Adrenal gland (tissue), 12 donors: ENCODE data around the gene SEPTIN2. TPM values are rescaled to one million over a fixed set of nuclear protein-coding genes. Genes with fewer than 3 reads are reported as not detected.

Source experiments
- DNase-seq, 7 donors: peaks; one replicate each; pipeline ENCODE4 v3.0.0-alpha.2; 2019 to 2020
- H3K27ac ChIP-seq, 5 donors: fragments of 200-600 bp; sonication (generic) in 4 of 5; 1 replicate in 3 of 5; 2 replicates in 2 of 5; pipeline versions ENCODE4 v1.5.1 to v1.8.0; 2016 to 2020; ENCODE audit warnings: mild to moderate bottlenecking in 1 of 5
- H3K27me3 ChIP-seq: fragments of 200-600 bp; 2 replicates; pipeline ENCODE4 v1.8.0; 2021
- H3K36me3 ChIP-seq, 2 donors: fragments of 200-600 bp; replicated peaks in 1 of 2; 1 replicate in 1 of 2; 2 replicates in 1 of 2; pipeline versions ENCODE4 v1.5.1 to v1.8.0; 2018 to 2022
- H3K4me1 ChIP-seq, 2 donors: fragments of 200-600 bp; replicated peaks in 1 of 2; 1 replicate in 1 of 2; 2 replicates in 1 of 2; pipeline versions ENCODE4 v1.5.1 to v1.8.0; 2018 to 2021
- H3K4me3 ChIP-seq, 4 donors: fragments of 200-600 bp; sonication (generic) in 3 of 4; one replicate each; pipeline ENCODE4 v1.5.1; 2016 to 2018
- H3K9me3 ChIP-seq, 3 donors: fragments of 200-600 bp; sonication (generic) in 1 of 3; replicated peaks in 1 of 3; 1 replicate in 2 of 3; 2 replicates in 1 of 3; pipeline versions ENCODE4 v1.5.1 to v1.8.0; 2016 to 2021
- POLR2A ChIP-seq, 2 donors: fragments of 450-650 bp; IDR thresholded peaks; one replicate each; pipeline ENCODE4 v1.6.1; 2017; ENCODE audit warnings: antibody characterized with exemption in 2 of 2, mild to moderate bottlenecking in 2 of 2, moderate library complexity in 1 of 2
- WGBS, 4 donors: extraction: QIAGEN DNeasy Blood & Tissue Kit in 2 of 4; methylation state at CpG; one replicate each; pipeline versions ENCODE4 v1.1.5 to v1.1.7; 2013 to 2017; 5-methylcytosine and 5-hydroxymethylcytosine counted together
- intact Hi-C, 2 donors: fragments of 100-400 bp; cut with DNase I; formaldehyde crosslinking; loops; one replicate each; pipeline versions ENCODE4 v1.14.1 to v1.15.0; 2022 to 2023
- polyA plus RNA-seq, 3 donors: library from polyadenylated mRNA; stranded (reverse); fragments of 200-250 nt in 2 of 3; fragments of 350-450 nt in 1 of 3; fragmentation: Illumina TruSeq in 1 of 3; extraction: RNeasy Lipid Tissue Mini Kit (QIAGEN cat#74804) in 1 of 3; gene quantifications; one replicate each; pipeline ENCODE4 v1.2.3, GENCODE V29; 2013 to 2014
- total RNA-seq, 9 donors: library from RNA; depleted of rRNA in 4 of 9; stranded (reverse); fragments of >200 nt in 4 of 9; fragments of 120-200 nt in 1 of 9; fragmentation: NEBNext Ultra II Directional in 1 of 9; extraction: Animal tissue kit (Norgen Biotek cat#: 25700) in 1 of 9; gene quantifications; one replicate each; pipeline versions ENCODE4 v1.1.0 to v1.2.4, GENCODE V29; 2013 to 2023
- TF ChIP-seq, protein P1 (sequence below), 6 experiments: fragments of 450-650 bp in 4 of 6; fragments of 200-600 bp in 2 of 6; sonication (generic) in 1 of 6; IDR thresholded peaks; 1 replicate in 5 of 6; 2 replicates in 1 of 6; pipeline versions ENCODE4 v1.5.1 to v1.8.0; 2016 to 2021; ENCODE audit warnings: antibody characterized with exemption in 6 of 6, mild to moderate bottlenecking in 2 of 6, moderate library complexity in 1 of 6
- donor health status: healthy with polysubstance abuse.
- donor health status: Bipolar disorder and iron deficiency.
- donor health status: DM: yes; HTN: yes; CAD: no.
- donor health status: DM: no; HTN: no; CAD: no.
- donor health status: DM: no; HTN: no; CAD: no.
- donor health status: DM: yes; HTN: yes; CAD: no.

The SEPTIN2 gene
- total and polyA plus RNA-seq, 12 donors: 108 to 368 (median 251) TPM

DNA sequence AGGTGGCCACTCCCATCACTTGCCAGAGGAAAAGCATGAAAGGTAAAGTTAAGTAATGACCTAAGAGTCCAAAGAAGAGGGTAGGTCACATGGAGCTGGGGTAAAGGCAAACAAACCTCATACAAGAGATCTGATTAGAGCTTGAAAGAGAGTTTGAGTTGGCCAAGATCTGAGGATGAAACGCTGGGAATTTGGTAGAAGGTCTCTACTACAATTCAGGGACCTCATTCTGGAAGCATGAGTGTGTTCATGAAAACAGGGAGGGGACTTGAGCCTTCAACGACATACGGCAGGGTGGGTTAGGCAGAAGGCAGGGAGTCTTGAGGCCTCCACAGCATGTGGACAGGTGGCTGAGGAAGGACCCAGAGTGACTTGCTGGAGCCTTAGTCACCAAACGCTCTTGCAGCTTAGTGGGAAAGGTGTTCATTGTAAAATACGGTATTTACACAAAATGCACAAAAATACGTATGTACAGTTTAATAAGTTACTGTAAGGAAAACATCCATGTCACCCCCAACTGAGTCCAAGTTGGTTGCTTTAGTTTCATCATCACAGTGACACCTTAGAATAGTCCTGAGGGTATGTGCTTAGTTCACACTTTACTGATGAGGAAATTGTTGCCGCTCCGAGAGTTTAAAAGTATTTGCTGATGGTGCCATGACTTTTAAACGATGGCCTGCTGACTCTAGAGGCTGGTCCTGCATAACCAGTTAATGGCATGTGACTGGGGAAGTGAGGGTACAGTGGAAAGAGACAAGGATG, 35.3 kb downstream of the SEPTIN2 start:
- Histone ChIP-seq H3K4me3 (no peak overlapping the region), H3K27ac (no peak overlapping the region), H3K36me3 (peaks cover 0 to 76% of the 10 kb centered on the region in 2 donors), H3K9me3 (no peaks in the 10 kb centered on the region), H3K27me3 (no peaks in the 10 kb centered on the region), H3K4me1 (peaks cover 0 to 3% of the 10 kb centered on the region in 2 donors)
- intact Hi-C loops: no loop called here
- TF ChIP-seq POLR2A (IDR thresholded peaks at IDR 0.05): no peak
- TF ChIP-seq, protein P1, sequence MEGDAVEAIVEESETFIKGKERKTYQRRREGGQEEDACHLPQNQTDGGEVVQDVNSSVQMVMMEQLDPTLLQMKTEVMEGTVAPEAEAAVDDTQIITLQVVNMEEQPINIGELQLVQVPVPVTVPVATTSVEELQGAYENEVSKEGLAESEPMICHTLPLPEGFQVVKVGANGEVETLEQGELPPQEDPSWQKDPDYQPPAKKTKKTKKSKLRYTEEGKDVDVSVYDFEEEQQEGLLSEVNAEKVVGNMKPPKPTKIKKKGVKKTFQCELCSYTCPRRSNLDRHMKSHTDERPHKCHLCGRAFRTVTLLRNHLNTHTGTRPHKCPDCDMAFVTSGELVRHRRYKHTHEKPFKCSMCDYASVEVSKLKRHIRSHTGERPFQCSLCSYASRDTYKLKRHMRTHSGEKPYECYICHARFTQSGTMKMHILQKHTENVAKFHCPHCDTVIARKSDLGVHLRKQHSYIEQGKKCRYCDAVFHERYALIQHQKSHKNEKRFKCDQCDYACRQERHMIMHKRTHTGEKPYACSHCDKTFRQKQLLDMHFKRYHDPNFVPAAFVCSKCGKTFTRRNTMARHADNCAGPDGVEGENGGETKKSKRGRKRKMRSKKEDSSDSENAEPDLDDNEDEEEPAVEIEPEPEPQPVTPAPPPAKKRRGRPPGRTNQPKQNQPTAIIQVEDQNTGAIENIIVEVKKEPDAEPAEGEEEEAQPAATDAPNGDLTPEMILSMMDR (IDR thresholded peaks at IDR 0.05): no peak
- WGBS, 4 donors: 83 to 88% (median 87%) methylated on average over 9 of the region's 9 CpGs
- DNase-seq: no peak

DNA sequence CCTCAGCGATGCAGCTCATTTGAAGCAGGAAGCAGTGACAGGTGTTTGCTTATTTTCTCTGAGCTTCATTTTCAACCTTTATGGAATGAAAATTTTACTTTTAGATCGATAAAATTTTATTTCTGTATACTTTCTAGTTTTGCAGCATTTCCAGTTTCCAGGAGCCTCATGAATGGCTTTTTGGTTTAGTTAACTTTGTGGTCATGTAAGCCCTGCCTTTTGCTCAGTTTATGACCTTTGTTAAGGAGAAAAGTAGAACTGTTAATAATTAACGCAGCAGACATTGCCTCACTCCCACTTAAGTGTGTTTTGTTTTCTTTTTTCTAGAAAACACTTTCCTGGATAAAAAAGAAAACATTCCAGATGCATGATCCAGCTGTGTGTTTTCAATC, 35.9 kb downstream of the SEPTIN2 start:
- peaks cover 0 to 3% of the 10 kb centered on the region in 2 donors for H3K4me1 ChIP-seq
- intact Hi-C loops: no loop called here
- TF ChIP-seq, protein P1 (IDR thresholded peaks at IDR 0.05): no peak
- TF ChIP-seq POLR2A (IDR thresholded peaks at IDR 0.05): no peak
- WGBS, 4 donors: 75 to 85% (median 80%) methylated on average over 3 of the region's 3 CpGs
- peaks cover 0 to 71% of the 10 kb centered on the region in 2 donors for H3K36me3 ChIP-seq
- no peak overlapping the region for H3K4me3 ChIP-seq
- no peaks in the 10 kb centered on the region for H3K27me3 ChIP-seq
- H3K27ac ChIP-seq: no peak overlapping the region
- no peaks in the 10 kb centered on the region for H3K9me3 ChIP-seq
- DNase-seq: no peak

DNA sequence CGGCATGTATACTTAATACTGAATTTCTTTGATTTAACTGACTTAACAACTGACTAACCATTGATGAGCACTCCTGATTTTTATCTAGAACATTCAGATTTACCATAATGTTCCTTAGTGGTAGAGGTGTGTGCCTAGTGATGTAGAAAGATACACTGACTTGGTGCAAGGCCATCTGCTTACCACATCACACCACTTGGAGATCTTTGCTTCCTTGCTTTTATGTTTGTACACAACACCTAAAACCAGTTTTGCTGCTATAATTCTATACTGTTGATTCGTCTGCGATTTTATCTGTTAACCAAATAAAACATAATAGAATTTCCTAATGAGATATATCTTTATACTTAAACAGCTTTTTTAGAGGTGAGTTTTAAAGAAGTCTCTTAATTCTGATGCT, 36.5 kb downstream of the SEPTIN2 start:
- H3K36me3 ChIP-seq: peaks cover 0 to 65% of the 10 kb centered on the region in 2 donors
- intact Hi-C loops: no loop called here

More for the DNA sequence above, 36.5 kb downstream of the SEPTIN2 start:
- DNase-seq: no peak
- WGBS, 4 donors: 88 to 93% (median 90%) methylated on average over 3 of the region's 3 CpGs
- Histone ChIP-seq H3K4me3 (no peak overlapping the region), H3K27me3 (no peaks in the 10 kb centered on the region), H3K27ac (no peak overlapping the region), H3K9me3 (no peaks in the 10 kb centered on the region), H3K4me1 (peaks cover 5 to 9% of the 10 kb centered on the region in 2 donors)
- no peak for TF ChIP-seq POLR2A (IDR thresholded peaks at IDR 0.05)
- TF ChIP-seq, protein P1 (IDR thresholded peaks at IDR 0.05): no peak
